GM21786 (cell line): ENCODE data around the gene PRAMEF18.
"Not testable (repeated sequence)": the region's sequence is repeated elsewhere in the genome, so short reads cannot be mapped to it uniquely, and the experiment has no call there.

Experiments
- ATAC-seq: cut with Tn5 transposase; IDR thresholded peaks from one replicate; pipeline ENCODE4 v1.9.1; 2021; ENCODE audit not compliant: unreplicated experiment

The PRAMEF18 gene

GRCh38 chr1:13216619-13217018 is 9.3 kb downstream of the PRAMEF18 start:
- ATAC-seq: not testable (repeated sequence)

- not testable (repeated sequence) for ATAC-seq
These were observed 17.2 kb downstream of the PRAMEF18 start for GRCh38 chr1:13208712-13209111.

GRCh38 chr1:13201309-13201708 is 24.6 kb downstream of the PRAMEF18 start, which contains the start of gene PRAMEF13:
Gene PRAMEF13 (minus strand): TSS chr1:13201409. CDS start chr1:13199589, 1,820 bp downstream.
- not testable (repeated sequence) for ATAC-seq
